PC-3 (cell line): ENCODE results near the gene SRXN1.

Source experiments
- CTCF ChIP-seq: fragments of 300-600 bp; sonication (generic); conservative IDR thresholded peaks from 2 replicates; pipeline ENCODE4 v1.5.1; 2017; ENCODE audit warnings: antibody characterized with exemption, low read depth, mild to moderate bottlenecking, low read length
- EZH2 ChIP-seq: fragments of 300-600 bp; sonication (generic); IDR thresholded peaks from one replicate; pipeline ENCODE4 v1.6.1; 2017; ENCODE audit warnings: antibody characterized with exemption, mild to moderate bottlenecking, low read length; ENCODE audit not compliant: unreplicated experiment

GRCh38 chr20:675453-676314 is 22.7 kb upstream of the SRXN1 start, which contains the start of gene SCRT2:
- TF ChIP-seq CTCF (no peak), EZH2 (peak; percentile 36)
